K562 (cell line): ENCODE results near the gene CD101. TPM values are rescaled to one million over a fixed set of nuclear protein-coding genes. Genes with fewer than 3 reads are reported as not detected.

Experiments
- ATAC-seq: fragments of 200-7000 bp; cut with Tn5 transposase; 3 replicates; pipeline ENCODE4 v1.9.1; 2020; ENCODE audit warnings: moderate library complexity
- BruUV-seq: library from RNA; stranded (reverse); fragments of 400-500 nt; replicated peaks from 2 replicates; lab custom pipeline; 2021; lab: Mats Ljungman, UMichigan
- CTCF ChIA-PET: fragments of 300-600 bp; formaldehyde crosslinking; extraction: SDS; loops from one replicate; lab custom pipeline; 2021; ENCODE audit warnings: low intra/inter-chr PET ratio; lab: Yijun Ruan, JAX
- POLR2A ChIA-PET: fragments of 300-600, 350-650 bp; sonication (Branson Sonifier 250); formaldehyde crosslinking; extraction: SDS; loops from one replicate; lab custom pipeline; 2021; ENCODE audit warnings: antibody characterized with exemption, inconsistent platforms; lab: Yijun Ruan, JAX
- DNase-seq, 4 experiments: peaks; one replicate each; pipeline versions ENCODE4 v3.0.0 to v3.0.0-alpha.2; 2011 to 2018; ENCODE audit warnings: low spot score in 3 of 4, mixed read lengths in 3 of 4; ENCODE audit errors: extremely low read depth in 1 of 4
- FAIRE-seq: peaks from 2 replicates; lab custom pipeline; 2011; peaks lifted over from hg19 to GRCh38; lab: Jason Lieb, UNC
- H2AFZ ChIP-seq: 2 replicates; pipeline ENCODE4 v1.6.0; 2011; ENCODE audit warnings: low read depth, low read length, control low read depth, inconsistent platforms
- H3K27ac ChIP-seq: fragments of 200-600 bp; 3 replicates; pipeline ENCODE4 v1.8.0; 2011; ENCODE audit warnings: low read depth, mild to moderate bottlenecking, control low read depth, inconsistent platforms, low read length, moderate library complexity, mixed read lengths; ENCODE audit errors: extremely low read depth
- H3K27me3 ChIP-seq, 2 experiments: fragments of 300-600 bp in 1 of 2; 2 replicates in 1 of 2; 3 replicates in 1 of 2; pipeline versions ENCODE4 v1.6.0 to v1.8.0; 2011; ENCODE audit warnings: inconsistent platforms in 2 of 2, low read length in 2 of 2, mild to moderate bottlenecking in 1 of 2, mixed read lengths in 1 of 2, moderate library complexity in 1 of 2; ENCODE audit not compliant: control insufficient read depth in 2 of 2, insufficient read depth in 2 of 2
- H3K36me3 ChIP-seq: fragments of 300-600 bp; 3 replicates; pipeline ENCODE4 v1.8.0; 2011; ENCODE audit warnings: mild to moderate bottlenecking, low read length, inconsistent platforms; ENCODE audit not compliant: control insufficient read depth, insufficient read depth
- H3K4me1 ChIP-seq, 2 experiments: fragments of 200-600 bp in 1 of 2; replicated peaks in 1 of 2; 2 replicates in 1 of 2; 3 replicates in 1 of 2; pipeline versions ENCODE4 v1.5.1 to v1.8.0; 2011; ENCODE audit warnings: inconsistent platforms in 2 of 2, low read length in 2 of 2, mild to moderate bottlenecking in 1 of 2, mixed read lengths in 1 of 2, moderate library complexity in 1 of 2; ENCODE audit not compliant: control insufficient read depth in 2 of 2, insufficient read depth in 2 of 2
- H3K4me2 ChIP-seq: 2 replicates; pipeline ENCODE4 v1.6.1; 2011; ENCODE audit warnings: low read length, control low read depth, inconsistent platforms, mixed read lengths; ENCODE audit not compliant: insufficient read depth
- H3K4me3 ChIP-seq: fragments of 200-600 bp; sonication (generic), shearing (Covaris generic); 2 replicates; pipeline ENCODE4 v1.5.1; 2016; ENCODE audit warnings: control low read depth, inconsistent platforms
- H3K79me2 ChIP-seq: fragments of 200-600 bp; 3 replicates; pipeline ENCODE4 v1.8.0; 2011; ENCODE audit warnings: low read length, inconsistent platforms; ENCODE audit not compliant: control insufficient read depth, insufficient read depth
- H3K9ac ChIP-seq, 2 experiments: 2 replicates each; pipeline versions ENCODE4 v1.6.0 to v1.6.1; 2011; ENCODE audit warnings: low read depth in 2 of 2, low read length in 2 of 2, control low read depth in 1 of 2, inconsistent platforms in 1 of 2, mild to moderate bottlenecking in 1 of 2, mixed read lengths in 1 of 2; ENCODE audit not compliant: insufficient read depth in 1 of 2
- H3K9me1 ChIP-seq: one replicate; pipeline ENCODE4 v1.6.0; 2011; ENCODE audit warnings: inconsistent platforms, mild to moderate bottlenecking, low read length, moderate library complexity; ENCODE audit not compliant: control insufficient read depth, insufficient read depth
- H3K9me3 ChIP-seq: replicated peaks from 2 replicates; pipeline ENCODE4 v1.5.1; 2011; ENCODE audit warnings: low read depth, low read length, inconsistent platforms; ENCODE audit not compliant: control insufficient read depth, insufficient read depth
- H4K20me1 ChIP-seq: replicated peaks from 2 replicates; pipeline ENCODE4 v1.6.1; 2011; ENCODE audit warnings: low read length, inconsistent platforms, mixed read lengths; ENCODE audit not compliant: control insufficient read depth, insufficient read depth
- CREM ChIP-seq: IDR thresholded peaks from 2 replicates; pipeline ENCODE4 v1.6.1; 2014; ENCODE audit warnings: antibody characterized with exemption, low read depth
- HMG20B ChIP-seq: fragments of 250-450 bp; sonication (Bioruptor Pico); IDR thresholded peaks from 2 replicates; pipeline ENCODE4 v1.5.0; 2021; ENCODE audit warnings: mild to moderate bottlenecking
- MED1 ChIP-seq: sonication (generic); formaldehyde crosslinking; IDR thresholded peaks from 2 replicates; pipeline ENCODE4 v1.8.1; 2023; ENCODE audit warnings: missing genetic modification reagents, borderline replicate concordance
- PREB ChIP-seq: sonication (generic); formaldehyde crosslinking; IDR thresholded peaks from 2 replicates; pipeline ENCODE4 v1.8.1; 2023; ENCODE audit warnings: mild to moderate bottlenecking, missing genetic modification reagents
- RAD51 ChIP-seq: fragments of 450-650 bp; IDR thresholded peaks from 2 replicates; pipeline ENCODE4 v1.7.1; 2016; ENCODE audit warnings: low read depth, mild to moderate bottlenecking, borderline replicate concordance
- SLC30A9 ChIP-seq: fragments of 250-450 bp; sonication (Bioruptor Pico); IDR thresholded peaks from 2 replicates; pipeline ENCODE4 v1.8.0; 2022; ENCODE audit warnings: mild to moderate bottlenecking, moderate library complexity
- SMARCA4 ChIP-seq: fragments of 450-650 bp; IDR thresholded peaks from 2 replicates; pipeline ENCODE4 v1.6.1; 2016
- SMARCB1 ChIP-seq: IDR thresholded peaks from 2 replicates; pipeline ENCODE4 v1.6.1; 2011; ENCODE audit warnings: improper control_type of control experiment, low read depth; ENCODE audit not compliant: insufficient read length
- TEAD1 ChIP-seq, 2 experiments: fragments of 450-650 bp in 1 of 2; sonication (generic) in 1 of 2; formaldehyde crosslinking; IDR thresholded peaks; 2 replicates each; pipeline versions ENCODE4 v1.4.0 to v1.8.0; 2020 to 2022; ENCODE audit warnings: mild to moderate bottlenecking in 2 of 2, missing genetic modification reagents in 1 of 2
- WHSC1 ChIP-seq: IDR thresholded peaks from one replicate; pipeline ENCODE4 v1.6.1; 2012; ENCODE audit warnings: low read length, control low read depth, inconsistent platforms
- ZNF398 ChIP-seq: fragments of 250-450 bp; sonication (Bioruptor Pico); IDR thresholded peaks from 2 replicates; pipeline ENCODE4 v1.8.0; 2021; ENCODE audit warnings: moderate library complexity, mild to moderate bottlenecking, inconsistent platforms
- WGBS: fragments of 100-300 bp; shearing (Covaris generic); methylation state at CpG from one replicate; pipeline ENCODE4 v1.1.6; 2016; ENCODE audit warnings: low coverage, mixed read lengths; ENCODE audit not compliant: insufficient coverage; ENCODE audit errors: missing lambda C conversion rate; 5-methylcytosine and 5-hydroxymethylcytosine counted together
- in situ Hi-C: fragments of 300-500 bp; cut with MboI; formaldehyde crosslinking; loops from 4 replicates; pipeline ENCODE4 v1.15.0; 2018; ENCODE audit warnings: inconsistent platforms, mixed read lengths
- intact Hi-C: fragments of 100-400 bp; cut with micrococcal nuclease; formaldehyde crosslinking; loops from 2 replicates; pipeline ENCODE4 v1.14.2; 2022
- polyA plus RNA-seq, 8 experiments: library from polyadenylated mRNA; depleted of rRNA in 4 of 8; stranded (reverse) in 5 of 8; unstranded in 3 of 8; fragments of >200 nt; fragmentation: Nextera tagmentation in 2 of 8; fragmentation: Illumina TruSeq in 1 of 8; extraction: Ambion mirVana in 2 of 8; extraction: Trizol in 1 of 8; gene quantifications; 2 replicates each; pipeline versions ENCODE4 v1.2.1 to v1.2.3, GENCODE V29; 2011 to 2014; ENCODE audit warnings: inconsistent platforms in 1 of 8, missing spikeins in 1 of 8
- total RNA-seq, 7 experiments: library from RNA; depleted of rRNA in 6 of 7; stranded (reverse); fragments of >200 nt in 6 of 7; fragmentation: Illumina TruSeq in 2 of 7; extraction: Trizol in 2 of 7; gene quantifications; 2 replicates each; pipeline versions ENCODE4 v1.2.1 to v1.2.3, GENCODE V29; 2011 to 2021; ENCODE audit warnings: low replicate concordance in 1 of 7
- TF ChIP-seq, protein P1 (sequence below): sonication (generic); formaldehyde crosslinking; IDR thresholded peaks from 2 replicates; pipeline ENCODE4 v1.8.1; 2023; ENCODE audit warnings: mild to moderate bottlenecking, missing genetic modification reagents
- TF ChIP-seq, protein P2 (sequence below): fragments of 450-650 bp; formaldehyde crosslinking; conservative IDR thresholded peaks from 2 replicates; pipeline ENCODE4 v1.4.0; 2022; ENCODE audit warnings: mild to moderate bottlenecking, missing genetic modification characterization
- TF ChIP-seq, protein P3 (sequence below): fragments of 250-450 bp; sonication (Bioruptor Pico); IDR thresholded peaks from 2 replicates; pipeline ENCODE4 v1.4.0; 2020; ENCODE audit warnings: mild to moderate bottlenecking, moderate library complexity

The CD101 gene
- total and polyA plus RNA-seq, 9 of the 15 experiments (the other 6 are each of a cell fraction or from before 2014, with no cell fraction given), result 0.04 to 1.1 (median 0.20) TPM

DNA sequence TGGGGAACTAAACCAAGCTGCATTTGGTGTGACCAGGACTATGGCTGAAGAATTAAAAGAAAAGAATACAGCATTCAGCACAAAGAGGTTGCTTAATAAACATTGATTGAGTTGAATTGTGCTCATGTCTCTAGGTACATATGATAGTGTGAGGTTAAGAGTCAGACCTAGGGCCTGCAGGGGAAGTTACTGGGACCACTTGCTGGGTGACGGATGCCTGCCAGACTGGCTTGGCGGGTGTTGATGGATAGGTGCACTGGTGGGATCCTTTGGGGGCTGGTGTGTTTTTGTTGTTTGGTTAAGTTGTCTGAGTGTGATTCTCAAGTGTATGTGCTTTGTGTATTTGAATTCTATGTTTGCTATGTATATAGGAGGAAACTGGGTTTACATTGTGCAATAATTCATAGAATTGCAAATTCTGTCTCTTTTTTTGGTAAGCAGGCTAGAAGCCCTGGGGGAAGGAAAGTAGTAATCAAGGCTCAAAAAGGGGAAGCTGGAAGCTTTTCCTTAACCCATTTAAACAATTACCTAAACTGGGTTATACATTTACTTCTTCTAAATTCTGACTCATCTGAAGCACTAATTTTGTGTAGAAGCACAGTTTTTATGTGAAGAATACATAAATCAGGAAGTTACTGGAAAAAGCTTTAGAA is 1.8 kb downstream of the CD101 start (continued):
- TF ChIP-seq, protein P1, sequence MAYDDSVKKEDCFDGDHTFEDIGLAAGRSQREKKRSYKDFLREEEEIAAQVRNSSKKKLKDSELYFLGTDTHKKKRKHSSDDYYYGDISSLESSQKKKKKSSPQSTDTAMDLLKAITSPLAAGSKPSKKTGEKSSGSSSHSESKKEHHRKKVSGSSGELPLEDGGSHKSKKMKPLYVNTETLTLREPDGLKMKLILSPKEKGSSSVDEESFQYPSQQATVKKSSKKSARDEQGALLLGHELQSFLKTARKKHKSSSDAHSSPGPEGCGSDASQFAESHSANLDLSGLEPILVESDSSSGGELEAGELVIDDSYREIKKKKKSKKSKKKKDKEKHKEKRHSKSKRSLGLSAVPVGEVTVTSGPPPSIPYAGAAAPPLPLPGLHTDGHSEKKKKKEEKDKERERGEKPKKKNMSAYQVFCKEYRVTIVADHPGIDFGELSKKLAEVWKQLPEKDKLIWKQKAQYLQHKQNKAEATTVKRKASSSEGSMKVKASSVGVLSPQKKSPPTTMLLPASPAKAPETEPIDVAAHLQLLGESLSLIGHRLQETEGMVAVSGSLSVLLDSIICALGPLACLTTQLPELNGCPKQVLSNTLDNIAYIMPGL (CRISPR knock-in tag), result no peak

- Histone ChIP-seq H3K27me3 (no peaks in the 10 kb centered on the region; a peak in 3 of 5 replicates), H3K36me3 (no peaks in the 10 kb centered on the region), H3K9ac (no peak overlapping the region), H3K4me3 (no peak overlapping the region), H3K27ac (no peak overlapping the region), H4K20me1 (no peaks in the 10 kb centered on the region), H3K9me1 (no peaks in the 10 kb centered on the region), H3K4me1 (no peaks in the 10 kb centered on the region), H3K9me3 (no peaks in the 10 kb centered on the region), H2AFZ (no peak overlapping the region), H3K4me2 (no peak overlapping the region), H3K79me2 (no peaks in the 10 kb centered on the region)
- intact Hi-C loops (no loop called here), in situ Hi-C loops (no loop called here)
- 44% methylated on average over 2 of the region's 2 CpGs for WGBS
- DNase-seq (no peak), FAIRE-seq (no peak), ATAC-seq (no peak)
- ChIA-PET CTCF (no interaction called here), POLR2A (interaction anchor here (0.6 kb wide), 1 partner anchor 177 kb away, joined by 3 read pairs; no protein-coding TSS in a partner anchor)
- BruUV-seq, result no TSS peak
- TF ChIP-seq PREB (no peak), SMARCA4 (no peak), TEAD1 (CRISPR knock-in tag; IDR thresholded peaks at IDR 0.05) (no peak), HMG20B (CRISPR knock-in tag) (no peak), RAD51 (no peak), SMARCB1 (no peak), CREM (no peak), WHSC1 (no peak), MED1 (no peak), SLC30A9 (CRISPR knock-in tag) (no peak), ZNF398 (no peak)
- TF ChIP-seq, protein P2, sequence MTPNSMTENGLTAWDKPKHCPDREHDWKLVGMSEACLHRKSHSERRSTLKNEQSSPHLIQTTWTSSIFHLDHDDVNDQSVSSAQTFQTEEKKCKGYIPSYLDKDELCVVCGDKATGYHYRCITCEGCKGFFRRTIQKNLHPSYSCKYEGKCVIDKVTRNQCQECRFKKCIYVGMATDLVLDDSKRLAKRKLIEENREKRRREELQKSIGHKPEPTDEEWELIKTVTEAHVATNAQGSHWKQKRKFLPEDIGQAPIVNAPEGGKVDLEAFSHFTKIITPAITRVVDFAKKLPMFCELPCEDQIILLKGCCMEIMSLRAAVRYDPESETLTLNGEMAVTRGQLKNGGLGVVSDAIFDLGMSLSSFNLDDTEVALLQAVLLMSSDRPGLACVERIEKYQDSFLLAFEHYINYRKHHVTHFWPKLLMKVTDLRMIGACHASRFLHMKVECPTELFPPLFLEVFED (CRISPR knock-in tag), result no peak
- TF ChIP-seq, protein P3, sequence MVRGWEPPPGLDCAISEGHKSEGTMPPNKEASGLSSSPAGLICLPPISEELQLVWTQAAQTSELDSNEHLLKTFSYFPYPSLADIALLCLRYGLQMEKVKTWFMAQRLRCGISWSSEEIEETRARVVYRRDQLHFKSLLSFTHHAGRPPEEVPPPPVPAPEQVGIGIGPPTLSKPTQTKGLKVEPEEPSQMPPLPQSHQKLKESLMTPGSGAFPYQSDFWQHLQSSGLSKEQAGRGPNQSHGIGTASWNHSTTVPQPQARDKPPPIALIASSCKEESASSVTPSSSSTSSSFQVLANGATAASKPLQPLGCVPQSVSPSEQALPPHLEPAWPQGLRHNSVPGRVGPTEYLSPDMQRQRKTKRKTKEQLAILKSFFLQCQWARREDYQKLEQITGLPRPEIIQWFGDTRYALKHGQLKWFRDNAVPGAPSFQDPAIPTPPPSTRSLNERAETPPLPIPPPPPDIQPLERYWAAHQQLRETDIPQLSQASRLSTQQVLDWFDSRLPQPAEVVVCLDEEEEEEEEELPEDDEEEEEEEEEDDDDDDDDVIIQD, result no peak
These were observed 6.1 kb downstream of the CD101 start for GRCh38 chr1:117007719-117008013.
